ENCODE measurements around the gene ME2.

- TF ChIP-seq, protein P1, sequence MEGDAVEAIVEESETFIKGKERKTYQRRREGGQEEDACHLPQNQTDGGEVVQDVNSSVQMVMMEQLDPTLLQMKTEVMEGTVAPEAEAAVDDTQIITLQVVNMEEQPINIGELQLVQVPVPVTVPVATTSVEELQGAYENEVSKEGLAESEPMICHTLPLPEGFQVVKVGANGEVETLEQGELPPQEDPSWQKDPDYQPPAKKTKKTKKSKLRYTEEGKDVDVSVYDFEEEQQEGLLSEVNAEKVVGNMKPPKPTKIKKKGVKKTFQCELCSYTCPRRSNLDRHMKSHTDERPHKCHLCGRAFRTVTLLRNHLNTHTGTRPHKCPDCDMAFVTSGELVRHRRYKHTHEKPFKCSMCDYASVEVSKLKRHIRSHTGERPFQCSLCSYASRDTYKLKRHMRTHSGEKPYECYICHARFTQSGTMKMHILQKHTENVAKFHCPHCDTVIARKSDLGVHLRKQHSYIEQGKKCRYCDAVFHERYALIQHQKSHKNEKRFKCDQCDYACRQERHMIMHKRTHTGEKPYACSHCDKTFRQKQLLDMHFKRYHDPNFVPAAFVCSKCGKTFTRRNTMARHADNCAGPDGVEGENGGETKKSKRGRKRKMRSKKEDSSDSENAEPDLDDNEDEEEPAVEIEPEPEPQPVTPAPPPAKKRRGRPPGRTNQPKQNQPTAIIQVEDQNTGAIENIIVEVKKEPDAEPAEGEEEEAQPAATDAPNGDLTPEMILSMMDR (IDR thresholded peaks at IDR 0.05; ENCODE audit: control extremely low read depth in 1 of 3, insufficient read depth in 1 of 3, low read depth in 1 of 3, low read length in 3 of 3): no peak
- TF ChIP-seq POLR2A (IDR thresholded peaks at IDR 0.05; ENCODE audit: control extremely low read depth in 1 of 2, low read depth in 2 of 2, low read length in 2 of 2) (no peak), RFX5 (IDR thresholded peaks at IDR 0.05; ENCODE audit: borderline replicate concordance, low read depth, low read length) (no peak), ASH2L (IDR thresholded peaks at IDR 0.05; ENCODE audit: low read length) (no peak), RAD21 (IDR thresholded peaks at IDR 0.05 in 1 of 2, conservative IDR thresholded peaks at IDR 0.05 in 1 of 2; ENCODE audit: low read depth in 2 of 2, low read length in 2 of 2) (no peak), CHD2 (IDR thresholded peaks at IDR 0.05; ENCODE audit: low read length) (no peak), EZH2 (IDR thresholded peaks at IDR 0.05; ENCODE audit: low read depth, low read length, severe bottlenecking) (no peak), TBP (IDR thresholded peaks at IDR 0.05; ENCODE audit: low read depth, low read length) (no peak), TAF1 (IDR thresholded peaks at IDR 0.05; ENCODE audit: low read depth, low read length) (no peak), POLR2AphosphoS5 (IDR thresholded peaks at IDR 0.05; ENCODE audit: low read depth, low read length) (no peak), TEAD4 (IDR thresholded peaks at IDR 0.05; ENCODE audit: low read depth, low read length) (no peak), JUND (IDR thresholded peaks at IDR 0.05; ENCODE audit: low read length) (no peak), CEBPB (IDR thresholded peaks at IDR 0.05; ENCODE audit: low read depth, low read length) (no peak)
These were observed 54.8 kb downstream of the ME2 start for GRCh38 chr18:50933684-50934083.

Measured in H1 (cell line).